ENCODE measurements around the gene ZFHX3.
"Not testable (repeated sequence)": the region's sequence is repeated elsewhere in the genome, so short reads cannot be mapped to it uniquely, and the experiment has no call there.

The ZFHX3 gene

DNA sequence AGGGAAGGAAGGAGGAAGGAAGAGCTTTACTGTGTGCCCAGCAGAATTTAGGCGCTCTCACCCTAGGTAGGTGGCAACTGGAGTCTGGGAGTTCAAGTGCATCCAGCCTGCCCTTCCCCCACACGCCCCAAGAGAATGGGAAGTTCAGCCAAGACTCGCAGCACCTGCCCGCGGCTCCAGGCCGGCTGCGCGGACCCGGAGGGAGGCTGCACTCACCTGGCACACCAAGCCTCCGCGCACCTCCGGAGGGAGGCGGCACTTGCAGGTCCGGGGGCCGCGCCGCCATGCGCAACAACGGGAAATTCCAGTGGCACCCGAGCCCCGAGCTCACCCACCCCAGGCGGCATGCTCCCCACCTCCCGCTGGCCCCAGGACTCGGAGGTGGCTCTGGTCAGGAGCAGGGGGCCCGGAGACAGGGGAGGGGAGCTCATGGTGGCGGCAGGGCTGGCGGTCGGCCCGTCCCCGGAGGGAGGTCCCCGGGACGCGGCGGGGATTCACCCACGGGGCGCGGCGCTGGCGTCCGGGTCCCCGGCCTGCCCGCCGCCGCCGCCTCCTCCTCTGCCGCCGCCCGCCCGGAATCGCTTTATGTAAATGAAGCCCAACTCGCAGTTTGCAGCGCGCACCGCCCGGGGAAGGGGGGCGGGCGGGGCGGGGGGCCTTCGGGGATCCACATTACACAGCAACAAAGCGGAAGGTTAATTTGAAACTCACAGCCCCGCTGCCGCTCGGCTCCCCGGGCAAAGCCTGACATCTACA, at the start of gene ZFHX3:
ZFHX3 (minus strand) TSS at position 593 of the 756 bp plus-strand sequence. CDS start 87,983 bp downstream, outside the sequence.
- DNase-seq, result peak; percentile 8

DNA sequence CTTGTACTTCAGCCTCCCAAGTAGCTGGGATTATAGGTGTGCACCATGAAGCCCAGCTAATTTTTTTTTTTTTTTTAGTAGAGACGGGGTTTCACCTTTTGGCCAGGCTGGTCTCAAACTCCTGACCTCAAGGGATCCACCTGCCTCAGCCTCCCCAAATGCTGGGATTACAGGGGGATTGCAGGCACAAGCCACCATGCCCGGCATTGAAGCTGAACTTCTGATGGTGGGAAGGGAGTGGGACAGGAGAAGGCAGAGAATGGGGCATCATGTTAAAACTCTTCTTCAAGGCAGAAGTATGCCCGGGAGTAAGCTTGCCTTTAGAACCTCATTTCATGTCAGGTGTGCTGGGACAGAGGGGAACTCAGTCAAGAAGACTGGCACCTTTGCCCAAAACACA, 48.6 kb upstream of the ZFHX3 start:
- no peak for DNase-seq

DNA sequence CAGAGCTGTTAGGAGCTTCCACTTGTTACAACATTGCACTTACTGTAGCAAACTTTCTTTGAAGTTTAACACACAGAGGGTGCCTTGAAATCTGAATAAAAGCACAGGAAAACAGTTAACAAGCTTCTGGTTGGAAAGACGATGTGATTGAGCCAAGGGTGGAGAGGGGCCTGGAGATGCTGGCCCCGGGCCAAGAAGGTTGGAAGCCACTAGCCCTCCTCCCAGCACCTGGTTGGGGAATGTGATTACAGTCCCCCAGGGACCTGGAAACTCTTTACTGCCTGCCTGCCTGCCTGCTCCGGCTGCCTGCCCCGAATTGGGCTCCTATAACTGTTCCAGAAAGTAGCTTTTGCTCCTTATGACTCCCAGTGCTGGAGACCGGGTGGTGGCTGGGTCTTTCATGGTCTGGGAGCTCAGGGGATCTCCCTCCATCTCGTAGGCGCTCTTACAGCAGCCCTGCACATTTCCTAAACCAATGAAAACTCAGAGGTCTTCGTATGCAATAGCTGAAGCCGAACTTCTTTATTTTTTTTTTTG, 48.0 kb upstream of the ZFHX3 start:
- no peak for DNase-seq

GRCh38 chr16:73095142-73095820, 47.4 kb upstream of the ZFHX3 start:
- no peak for DNase-seq

DNA sequence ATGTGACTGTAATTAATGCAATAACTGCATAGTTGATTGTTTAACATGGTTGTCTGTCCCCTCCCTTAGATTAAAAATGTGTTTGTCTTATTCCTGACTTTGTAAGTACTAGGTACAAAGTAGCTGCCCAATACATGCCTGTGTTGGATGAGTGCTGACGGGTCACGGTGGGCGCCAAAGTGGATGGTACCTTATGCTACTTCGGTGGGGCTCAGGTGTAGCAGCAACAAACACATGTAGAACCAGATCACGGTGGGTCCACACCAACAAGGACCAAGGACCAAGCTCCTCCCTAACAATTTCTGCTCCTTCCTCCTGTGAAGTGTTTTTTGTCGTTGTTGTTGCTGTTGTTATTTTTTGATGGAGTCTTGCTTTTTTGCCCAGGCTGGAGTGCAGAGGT, 46.4 kb upstream of the ZFHX3 start:
- no peak for DNase-seq

- no peak for DNase-seq
These were observed 45.5 kb upstream of the ZFHX3 start for GRCh38 chr16:73093146-73094144.

DNA sequence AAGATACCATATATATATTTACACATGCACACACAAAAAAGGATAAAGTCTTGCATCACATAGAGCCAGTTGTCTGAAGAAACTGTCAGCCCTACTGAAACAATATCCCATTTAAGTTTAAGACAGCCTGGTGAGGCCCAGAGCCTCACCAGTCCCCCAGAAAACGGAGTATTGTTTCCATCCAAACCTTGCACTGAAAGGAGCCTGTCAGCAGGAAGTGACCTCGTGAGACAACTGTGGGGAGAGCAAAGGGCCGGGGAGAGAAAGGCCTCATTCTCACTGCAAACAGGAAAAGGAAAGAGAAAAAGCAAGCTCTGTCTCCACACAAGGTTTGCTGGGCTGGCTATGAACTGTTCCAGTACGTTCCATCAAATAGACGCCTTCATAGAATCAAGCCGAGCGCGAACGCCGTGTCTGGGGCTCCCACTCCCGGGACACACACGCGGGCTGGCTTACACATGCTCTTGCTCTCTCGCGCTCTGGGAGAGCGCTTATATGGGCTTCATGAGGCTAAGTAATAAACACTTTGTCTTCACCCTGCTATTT, 44.4 kb upstream of the ZFHX3 start:
- DNase-seq, result no peak

DNA sequence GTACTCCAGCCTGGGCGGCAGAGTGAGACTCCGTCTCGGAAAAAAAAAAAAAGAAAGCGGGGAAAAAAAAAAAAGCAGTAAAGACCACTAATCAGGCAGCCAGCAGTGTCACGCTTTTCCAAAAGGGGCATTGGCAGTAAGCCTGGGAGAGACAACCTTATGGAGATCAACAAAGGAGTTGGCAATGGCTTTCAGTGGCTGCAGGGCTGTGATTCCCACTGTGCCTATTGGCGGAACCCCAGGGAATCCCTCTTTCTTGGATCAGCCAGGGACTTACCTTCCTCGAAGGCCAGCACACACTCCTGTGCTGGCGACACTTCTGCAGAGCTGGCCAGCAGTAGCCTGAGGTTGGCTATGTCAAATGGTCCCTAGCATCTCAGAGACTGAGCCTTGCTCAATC, 43.2 kb upstream of the ZFHX3 start:
- no peak for DNase-seq

DNA sequence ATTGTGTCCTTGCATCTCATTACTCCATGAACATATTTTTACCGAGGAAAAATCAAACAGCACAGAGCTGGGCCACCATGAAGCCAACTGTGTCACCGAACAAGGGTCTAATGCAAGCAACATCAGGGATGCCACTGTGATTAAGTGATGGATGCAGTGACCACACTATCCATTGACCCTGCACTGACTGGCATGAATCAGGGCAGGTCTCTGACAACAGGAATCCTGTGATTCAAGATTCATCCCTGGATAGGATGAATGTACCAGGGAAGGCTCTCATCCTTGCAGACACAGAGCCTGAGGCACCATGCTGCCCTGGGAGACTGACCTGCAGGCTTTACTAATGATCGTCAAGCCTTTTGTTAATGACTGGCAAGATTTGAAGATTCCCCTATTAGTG, 41.5 kb upstream of the ZFHX3 start:
- no peak for DNase-seq

GRCh38 chr16:73086108-73086507, 38.2 kb upstream of the ZFHX3 start:
- DNase-seq, result no peak

DNA sequence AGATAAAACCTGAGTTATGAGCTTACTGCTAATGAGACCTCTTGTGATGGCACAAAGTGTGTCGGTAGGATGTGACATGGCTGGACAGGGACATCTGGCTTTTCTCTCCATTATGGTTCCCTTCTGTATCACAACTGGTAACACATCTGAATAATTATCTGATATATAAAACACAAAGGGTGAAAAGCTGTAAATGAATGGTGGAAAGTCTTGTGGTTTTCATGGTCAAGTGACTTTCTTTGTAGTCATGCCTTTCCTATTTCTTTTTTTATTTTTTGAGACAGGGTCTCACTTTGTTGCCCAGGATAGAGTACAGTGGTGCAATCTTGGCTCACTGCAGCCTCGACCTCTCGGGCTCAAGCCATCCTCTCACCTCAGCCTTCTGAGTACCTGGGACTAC, 35.3 kb upstream of the ZFHX3 start:
- no peak for DNase-seq

DNA sequence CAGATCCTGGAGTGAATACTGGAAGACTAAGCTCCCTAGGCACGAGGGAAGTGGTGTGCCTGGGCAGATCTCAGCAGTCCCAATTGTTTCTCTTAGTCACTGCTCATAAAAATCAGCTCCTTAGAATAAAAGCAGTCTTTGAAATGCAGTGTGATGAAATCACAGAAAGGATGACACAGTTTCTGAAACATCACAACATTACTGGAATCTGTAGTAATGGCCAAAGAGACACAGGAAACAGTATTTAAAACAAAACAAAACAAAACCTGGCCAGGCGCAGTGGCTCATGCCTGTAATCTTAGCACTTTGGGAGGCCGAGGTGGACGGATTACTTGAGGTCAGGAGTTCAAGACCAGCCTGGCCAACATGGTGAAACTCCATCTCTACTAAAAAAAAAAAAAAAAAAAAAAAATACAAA, 34.7 kb upstream of the ZFHX3 start:
- DNase-seq, result not testable (repeated sequence)

GRCh38 chr16:73080931-73081330, 33.0 kb upstream of the ZFHX3 start:
- DNase-seq, result no peak

GRCh38 chr16:73076324-73076810, 28.4 kb upstream of the ZFHX3 start:
- DNase-seq, result no peak

- no peak for DNase-seq
These were observed 26.5 kb upstream of the ZFHX3 start for GRCh38 chr16:73074382-73074781.

DNA sequence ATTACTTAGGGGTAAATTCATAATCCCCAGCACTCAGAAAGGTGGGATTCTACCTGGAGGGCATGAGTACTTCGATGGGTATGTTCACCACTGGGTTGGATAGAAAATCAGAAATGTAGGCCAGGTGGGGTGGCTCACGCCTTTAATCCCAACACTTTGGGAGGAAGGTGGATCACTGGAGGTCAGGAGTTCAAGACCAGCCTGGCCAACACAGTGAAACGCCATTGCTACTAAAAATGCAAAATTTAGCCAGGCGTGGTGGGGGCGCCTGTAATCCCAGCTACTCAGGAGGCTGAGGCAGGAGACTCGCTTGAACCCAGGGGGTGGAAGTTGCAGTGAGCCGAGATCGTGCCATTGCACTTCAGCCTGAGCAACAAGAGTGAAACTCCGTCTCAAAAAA, 24.1 kb upstream of the ZFHX3 start:
- DNase-seq, result not testable (repeated sequence)

DNA sequence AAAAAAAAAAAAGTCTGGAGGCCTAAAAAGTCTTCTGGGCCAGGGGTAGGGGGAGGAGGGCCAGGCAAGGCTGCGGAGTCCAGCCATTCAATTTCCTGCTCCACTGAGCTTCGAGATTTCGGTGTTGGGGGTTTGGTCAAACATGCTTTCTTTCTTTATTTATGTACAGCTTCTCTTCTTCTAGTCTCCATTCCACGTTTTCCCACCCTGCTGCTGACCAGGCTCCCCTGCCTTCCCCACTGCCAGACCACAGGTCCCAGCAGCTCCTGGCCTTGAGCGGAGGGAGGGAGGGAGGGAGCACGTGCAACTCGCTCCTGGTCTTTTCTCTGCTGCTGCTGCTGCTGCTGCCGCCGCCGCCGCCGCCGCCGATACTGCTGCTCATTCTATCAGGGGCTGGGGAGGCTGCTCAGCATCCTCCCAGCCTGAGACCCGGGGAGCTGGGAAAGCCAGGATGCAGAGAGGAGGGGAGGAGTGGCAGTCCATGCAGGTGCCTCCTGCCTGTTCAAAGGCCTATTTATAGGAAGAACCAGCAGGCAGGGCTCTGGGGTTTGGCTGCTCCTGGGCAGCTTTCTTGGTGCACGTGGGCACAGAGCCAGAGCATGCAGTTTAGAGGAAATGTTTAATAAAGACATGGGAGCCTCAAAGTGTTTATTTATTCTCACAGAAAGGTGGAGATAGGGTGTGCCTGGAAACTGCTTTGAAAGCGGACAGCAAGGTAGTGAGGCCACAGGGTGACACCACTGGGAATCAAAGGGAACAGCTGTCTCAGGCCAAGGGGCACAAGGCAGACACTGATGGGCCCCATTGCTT, 23.4 kb upstream of the ZFHX3 start:
- no peak for DNase-seq

GRCh38 chr16:73069581-73070262, 21.8 kb upstream of the ZFHX3 start:
- no peak for DNase-seq

DNA sequence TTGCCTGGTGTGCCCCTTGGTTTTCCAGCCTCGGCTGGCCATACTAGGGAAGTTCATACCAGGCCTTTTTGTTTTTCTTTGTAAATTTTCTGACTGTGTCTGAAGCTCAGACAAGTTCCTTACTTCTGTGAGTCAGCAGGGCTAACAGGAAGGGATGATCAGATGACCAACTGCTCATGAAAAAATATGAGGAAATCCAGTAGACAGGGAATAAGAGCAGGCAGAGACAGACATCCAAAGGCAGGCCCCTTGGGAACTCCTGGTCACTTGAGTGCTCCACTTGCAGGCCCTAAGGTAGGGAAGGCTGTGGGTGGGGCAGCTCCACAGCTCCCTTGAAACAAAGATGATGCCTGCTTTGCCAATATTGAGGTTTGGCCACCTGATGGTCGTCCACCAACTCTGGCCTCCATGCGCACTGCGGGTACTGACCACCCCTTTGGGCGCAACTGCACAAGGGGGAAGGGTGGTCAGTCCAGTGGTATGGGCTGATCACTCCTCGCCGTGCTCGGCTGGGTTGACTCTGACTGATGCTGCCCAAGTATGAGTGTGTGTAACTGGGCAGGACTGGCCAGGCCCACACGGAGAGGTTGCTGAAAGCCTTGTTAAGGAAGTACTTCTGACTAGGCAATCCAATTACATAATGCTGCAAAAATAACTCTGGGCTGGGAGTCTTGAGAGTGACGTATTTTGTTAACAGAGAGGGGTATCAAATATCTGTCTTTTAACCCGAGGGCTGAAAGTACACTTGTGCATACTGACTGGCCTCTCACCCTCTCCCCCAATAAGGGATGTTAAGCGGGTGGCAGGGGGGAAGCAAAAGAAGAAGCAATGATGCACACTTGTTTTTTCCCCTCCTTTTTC, 20.8 kb upstream of the ZFHX3 start:
- no peak for DNase-seq

Data from activated effector memory CD4-positive, alpha-beta T cell treated with Interleukin-2 at 50 U/mL for 16 hours (primary cell).